Measurements from ENCODE around the gene CCDC88B. TPM values are rescaled to one million over a fixed set of nuclear protein-coding genes. Genes with fewer than 3 reads are reported as not detected.

CCDC88B gene
- total and polyA plus RNA-seq, 2 experiments from 2014 or later: 1.8 to 2.6 TPM

- WGBS, 2 experiments (ENCODE audit: low coverage in 1 of 2, low lambda C conversion rate in 2 of 2, missing lambda C conversion rate in 2 of 2): 10 to 13% methylated on average over 21 to 22 of the region's 23 CpGs
- in situ Hi-C loops (cut with MboI): no loop called here
- DNase-seq: peak; percentile 93
- H3K9ac ChIP-seq: peak overlapping the region; percentile 52
- H3K9me2 ChIP-seq (ENCODE audit: insufficient read depth): no peaks in the 10 kb centered on the region
- H3K27ac ChIP-seq: no peak overlapping the region
- peak overlapping the region; percentile 88 for H2AFZ ChIP-seq
- H3K4me3 ChIP-seq: peak overlapping the region; percentile 44
- TF ChIP-seq EZH2phosphoT487 (IDR thresholded peaks at IDR 0.05; ENCODE audit: insufficient read depth, low read depth): no peak
- TF ChIP-seq EZH2 (IDR thresholded peaks at IDR 0.05; ENCODE audit: insufficient read depth, poor library complexity, severe bottlenecking): no peak
- no peaks in the 10 kb centered on the region for H4K20me1 ChIP-seq (ENCODE audit: insufficient read depth)
- H3K9me3 ChIP-seq (ENCODE audit: low read depth): no peaks in the 10 kb centered on the region
- peaks cover 16% of the 10 kb centered on the region for H3K4me1 ChIP-seq (ENCODE audit: insufficient read depth)
- no peaks in the 10 kb centered on the region for H3K27me3 ChIP-seq (replicated peaks; ENCODE audit: insufficient read depth)
- peak overlapping the region; percentile 55 for H3K4me2 ChIP-seq (ENCODE audit: unreplicated experiment)
- H3K36me3 ChIP-seq (ENCODE audit: low read depth): no peaks in the 10 kb centered on the region
- peaks cover 13% of the 10 kb centered on the region for H3K79me2 ChIP-seq (ENCODE audit: insufficient read depth)
- H3F3A ChIP-seq (ENCODE audit: insufficient read depth): peaks cover 4% of the 10 kb centered on the region; the same call in 1 of the 2 replicates
Observed at GRCh38 chr11:64355078-64355940, 15.3 kb downstream of the CCDC88B start.

GRCh38 chr11:64356498-64357411 lies 16.8 kb downstream of the CCDC88B start:
- no peaks in the 10 kb centered on the region for H3K27me3 ChIP-seq (replicated peaks; ENCODE audit: insufficient read depth)

DNA sequence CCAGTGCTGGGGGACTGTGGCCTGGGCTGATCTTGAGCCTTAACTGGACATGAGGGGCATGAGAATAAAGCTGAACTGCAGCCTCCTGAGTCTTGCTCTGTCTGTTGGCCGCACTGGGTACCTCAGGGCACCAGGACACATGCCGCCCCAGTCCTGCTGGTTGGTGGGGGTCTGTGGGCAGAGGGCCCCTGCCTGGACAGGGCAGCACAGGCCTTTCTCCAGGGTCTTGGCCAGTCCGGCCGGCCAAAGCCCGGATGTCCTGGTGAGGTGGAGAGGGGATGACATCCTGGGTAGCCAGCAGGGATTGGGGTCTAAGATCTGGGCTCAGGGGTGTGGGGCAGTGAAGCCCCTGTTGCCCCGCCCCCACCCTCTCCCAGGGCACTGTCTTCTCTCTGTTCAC lies 17.4 kb downstream of the CCDC88B start:
- peaks cover 13% of the 10 kb centered on the region for H3K79me2 ChIP-seq (ENCODE audit: insufficient read depth)
- peaks cover 3% of the 10 kb centered on the region; the same call in 1 of the 2 replicates for H3K36me3 ChIP-seq (ENCODE audit: low read depth)
- DNase-seq: no peak
- H3K4me1 ChIP-seq (ENCODE audit: insufficient read depth): peaks cover 16% of the 10 kb centered on the region
- H3K27ac ChIP-seq: no peak overlapping the region
- H3F3A ChIP-seq (ENCODE audit: insufficient read depth): peaks cover 4% of the 10 kb centered on the region; the same call in 1 of the 2 replicates
- H3K4me3 ChIP-seq: no peak overlapping the region
- H2AFZ ChIP-seq: no peak overlapping the region
- H4K20me1 ChIP-seq (ENCODE audit: insufficient read depth): no peaks in the 10 kb centered on the region
- H3K27me3 ChIP-seq (replicated peaks; ENCODE audit: insufficient read depth): no peaks in the 10 kb centered on the region
- TF ChIP-seq EZH2phosphoT487 (IDR thresholded peaks at IDR 0.05; ENCODE audit: insufficient read depth, low read depth) (no peak), EZH2 (IDR thresholded peaks at IDR 0.05; ENCODE audit: insufficient read depth, poor library complexity, severe bottlenecking) (no peak)
- in situ Hi-C loops (cut with MboI): no loop called here
- H3K9me2 ChIP-seq (ENCODE audit: insufficient read depth): no peaks in the 10 kb centered on the region
- H3K9me3 ChIP-seq (ENCODE audit: low read depth): no peaks in the 10 kb centered on the region
- peak overlapping the region; percentile 8; the same call in 1 of the 2 replicates for H3K9ac ChIP-seq
- WGBS, 2 experiments (ENCODE audit: low coverage in 1 of 2, low lambda C conversion rate in 2 of 2, missing lambda C conversion rate in 2 of 2): 83 to 100% methylated on average over 4 to 5 of the region's 6 CpGs
- H3K4me2 ChIP-seq (ENCODE audit: unreplicated experiment): peak overlapping the region; percentile 95

More at GRCh38 chr11:64356498-64357411, 16.8 kb downstream of the CCDC88B start:
- in situ Hi-C loops (cut with MboI): no loop called here
- H3K4me1 ChIP-seq (ENCODE audit: insufficient read depth): peaks cover 16% of the 10 kb centered on the region
- H2AFZ ChIP-seq: no peak overlapping the region
- no peaks in the 10 kb centered on the region for H3K9me3 ChIP-seq (ENCODE audit: low read depth)
- no peak overlapping the region for H3K4me2 ChIP-seq (ENCODE audit: unreplicated experiment)
- TF ChIP-seq EZH2 (IDR thresholded peaks at IDR 0.05; ENCODE audit: insufficient read depth, poor library complexity, severe bottlenecking) (no peak), EZH2phosphoT487 (IDR thresholded peaks at IDR 0.05; ENCODE audit: insufficient read depth, low read depth) (no peak)
- peaks cover 4% of the 10 kb centered on the region; the same call in 1 of the 2 replicates for H3F3A ChIP-seq (ENCODE audit: insufficient read depth)
- peaks cover 13% of the 10 kb centered on the region for H3K79me2 ChIP-seq (ENCODE audit: insufficient read depth)
- H4K20me1 ChIP-seq (ENCODE audit: insufficient read depth): no peaks in the 10 kb centered on the region
- peak; percentile 69 for DNase-seq
- H3K9me2 ChIP-seq (ENCODE audit: insufficient read depth): no peaks in the 10 kb centered on the region
- no peak overlapping the region for H3K4me3 ChIP-seq
- no peaks in the 10 kb centered on the region for H3K36me3 ChIP-seq (ENCODE audit: low read depth)
- 77 to 83% methylated on average over 20 to 25 of the region's 25 CpGs for WGBS, 2 experiments (ENCODE audit: low coverage in 1 of 2, low lambda C conversion rate in 2 of 2, missing lambda C conversion rate in 2 of 2)
- 0 out of 2 replicates have a peak overlapping the region, but pooled peaks have one; percentile 8 for H3K9ac ChIP-seq
- no peak overlapping the region for H3K27ac ChIP-seq
